K562 (cell line): ENCODE measurements around the gene MEOX1. TPM values are rescaled to one million over a fixed set of nuclear protein-coding genes. Genes with fewer than 3 reads are reported as not detected.

ENCODE experiments used
- SMAD3 ChIP-seq: fragments of 450-650 bp; formaldehyde crosslinking; conservative IDR thresholded peaks from 2 replicates; pipeline ENCODE4 v1.4.0; 2020; ENCODE audit warnings: mild to moderate bottlenecking
- polyA plus RNA-seq, 8 experiments: library from polyadenylated mRNA; depleted of rRNA in 4 of 8; stranded (reverse) in 5 of 8; unstranded in 3 of 8; fragments of >200 nt; fragmentation: Nextera tagmentation in 2 of 8; fragmentation: Illumina TruSeq in 1 of 8; extraction: Ambion mirVana in 2 of 8; extraction: Trizol in 1 of 8; gene quantifications; 2 replicates each; pipeline versions ENCODE4 v1.2.1 to v1.2.3, GENCODE V29; 2011 to 2014; ENCODE audit warnings: inconsistent platforms in 1 of 8, missing spikeins in 1 of 8
- total RNA-seq, 7 experiments: library from RNA; depleted of rRNA in 6 of 7; stranded (reverse); fragments of >200 nt in 6 of 7; fragmentation: Illumina TruSeq in 2 of 7; extraction: Trizol in 2 of 7; gene quantifications; 2 replicates each; pipeline versions ENCODE4 v1.2.1 to v1.2.3, GENCODE V29; 2011 to 2021; ENCODE audit warnings: low replicate concordance in 1 of 7
- TF ChIP-seq, protein P1 (sequence below): sonication (generic); formaldehyde crosslinking; IDR thresholded peaks from 2 replicates; pipeline ENCODE4 v1.8.0; 2023; ENCODE audit warnings: missing genetic modification reagents, mild to moderate bottlenecking, borderline replicate concordance
- TF ChIP-seq, protein P2 (sequence below): sonication (generic); formaldehyde crosslinking; IDR thresholded peaks from 2 replicates; pipeline ENCODE4 v1.8.0; 2022; ENCODE audit warnings: mild to moderate bottlenecking, missing genetic modification reagents

MEOX1 gene
- total and polyA plus RNA-seq, 9 of the 15 experiments (the other 6 are each of a cell fraction or from before 2014, with no cell fraction given): not detected

DNA sequence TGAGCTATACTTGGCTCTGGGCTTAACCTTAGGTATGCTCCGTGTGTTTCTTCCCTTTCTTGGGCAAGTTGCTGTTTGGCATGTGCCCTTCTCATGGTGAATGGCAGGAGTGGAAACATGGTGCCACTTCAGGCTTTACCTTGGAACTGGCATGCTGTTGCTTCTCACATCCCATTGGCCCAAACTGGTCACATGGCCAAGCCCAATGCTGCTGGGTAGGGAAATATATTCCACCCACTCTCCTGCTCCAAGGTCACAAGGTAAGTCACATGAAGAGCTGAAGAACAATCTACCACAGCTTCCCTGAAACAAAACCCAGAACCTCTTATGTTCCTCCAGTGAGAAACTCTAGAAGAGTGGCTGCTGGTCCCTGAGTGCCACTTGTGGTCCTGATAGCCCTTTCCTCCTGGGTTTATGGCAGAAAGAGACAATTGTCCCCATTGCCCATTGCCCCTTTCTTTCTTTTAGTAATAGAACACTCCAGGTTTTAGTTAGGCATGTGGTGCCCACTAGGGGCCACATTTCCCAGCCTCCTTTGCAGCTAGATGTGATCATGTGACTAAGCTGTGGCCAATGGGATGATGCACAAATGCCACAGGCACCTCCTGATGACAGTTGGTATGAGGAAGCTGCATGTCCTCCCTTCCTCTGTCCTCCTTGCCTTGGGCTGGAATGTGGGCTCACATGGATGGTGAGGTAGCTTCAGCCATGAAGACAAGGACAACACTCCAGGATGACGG, 50.3 kb downstream of the MEOX1 start (continued):
- TF ChIP-seq, protein P1, sequence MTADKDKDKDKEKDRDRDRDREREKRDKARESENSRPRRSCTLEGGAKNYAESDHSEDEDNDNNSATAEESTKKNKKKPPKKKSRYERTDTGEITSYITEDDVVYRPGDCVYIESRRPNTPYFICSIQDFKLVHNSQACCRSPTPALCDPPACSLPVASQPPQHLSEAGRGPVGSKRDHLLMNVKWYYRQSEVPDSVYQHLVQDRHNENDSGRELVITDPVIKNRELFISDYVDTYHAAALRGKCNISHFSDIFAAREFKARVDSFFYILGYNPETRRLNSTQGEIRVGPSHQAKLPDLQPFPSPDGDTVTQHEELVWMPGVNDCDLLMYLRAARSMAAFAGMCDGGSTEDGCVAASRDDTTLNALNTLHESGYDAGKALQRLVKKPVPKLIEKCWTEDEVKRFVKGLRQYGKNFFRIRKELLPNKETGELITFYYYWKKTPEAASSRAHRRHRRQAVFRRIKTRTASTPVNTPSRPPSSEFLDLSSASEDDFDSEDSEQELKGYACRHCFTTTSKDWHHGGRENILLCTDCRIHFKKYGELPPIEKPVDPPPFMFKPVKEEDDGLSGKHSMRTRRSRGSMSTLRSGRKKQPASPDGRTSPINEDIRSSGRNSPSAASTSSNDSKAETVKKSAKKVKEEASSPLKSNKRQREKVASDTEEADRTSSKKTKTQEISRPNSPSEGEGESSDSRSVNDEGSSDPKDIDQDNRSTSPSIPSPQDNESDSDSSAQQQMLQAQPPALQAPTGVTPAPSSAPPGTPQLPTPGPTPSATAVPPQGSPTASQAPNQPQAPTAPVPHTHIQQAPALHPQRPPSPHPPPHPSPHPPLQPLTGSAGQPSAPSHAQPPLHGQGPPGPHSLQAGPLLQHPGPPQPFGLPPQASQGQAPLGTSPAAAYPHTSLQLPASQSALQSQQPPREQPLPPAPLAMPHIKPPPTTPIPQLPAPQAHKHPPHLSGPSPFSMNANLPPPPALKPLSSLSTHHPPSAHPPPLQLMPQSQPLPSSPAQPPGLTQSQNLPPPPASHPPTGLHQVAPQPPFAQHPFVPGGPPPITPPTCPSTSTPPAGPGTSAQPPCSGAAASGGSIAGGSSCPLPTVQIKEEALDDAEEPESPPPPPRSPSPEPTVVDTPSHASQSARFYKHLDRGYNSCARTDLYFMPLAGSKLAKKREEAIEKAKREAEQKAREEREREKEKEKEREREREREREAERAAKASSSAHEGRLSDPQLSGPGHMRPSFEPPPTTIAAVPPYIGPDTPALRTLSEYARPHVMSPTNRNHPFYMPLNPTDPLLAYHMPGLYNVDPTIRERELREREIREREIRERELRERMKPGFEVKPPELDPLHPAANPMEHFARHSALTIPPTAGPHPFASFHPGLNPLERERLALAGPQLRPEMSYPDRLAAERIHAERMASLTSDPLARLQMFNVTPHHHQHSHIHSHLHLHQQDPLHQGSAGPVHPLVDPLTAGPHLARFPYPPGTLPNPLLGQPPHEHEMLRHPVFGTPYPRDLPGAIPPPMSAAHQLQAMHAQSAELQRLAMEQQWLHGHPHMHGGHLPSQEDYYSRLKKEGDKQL (CRISPR knock-in tag): no peak
- TF ChIP-seq SMAD3 (CRISPR knock-in tag): no peak
- TF ChIP-seq, protein P2, sequence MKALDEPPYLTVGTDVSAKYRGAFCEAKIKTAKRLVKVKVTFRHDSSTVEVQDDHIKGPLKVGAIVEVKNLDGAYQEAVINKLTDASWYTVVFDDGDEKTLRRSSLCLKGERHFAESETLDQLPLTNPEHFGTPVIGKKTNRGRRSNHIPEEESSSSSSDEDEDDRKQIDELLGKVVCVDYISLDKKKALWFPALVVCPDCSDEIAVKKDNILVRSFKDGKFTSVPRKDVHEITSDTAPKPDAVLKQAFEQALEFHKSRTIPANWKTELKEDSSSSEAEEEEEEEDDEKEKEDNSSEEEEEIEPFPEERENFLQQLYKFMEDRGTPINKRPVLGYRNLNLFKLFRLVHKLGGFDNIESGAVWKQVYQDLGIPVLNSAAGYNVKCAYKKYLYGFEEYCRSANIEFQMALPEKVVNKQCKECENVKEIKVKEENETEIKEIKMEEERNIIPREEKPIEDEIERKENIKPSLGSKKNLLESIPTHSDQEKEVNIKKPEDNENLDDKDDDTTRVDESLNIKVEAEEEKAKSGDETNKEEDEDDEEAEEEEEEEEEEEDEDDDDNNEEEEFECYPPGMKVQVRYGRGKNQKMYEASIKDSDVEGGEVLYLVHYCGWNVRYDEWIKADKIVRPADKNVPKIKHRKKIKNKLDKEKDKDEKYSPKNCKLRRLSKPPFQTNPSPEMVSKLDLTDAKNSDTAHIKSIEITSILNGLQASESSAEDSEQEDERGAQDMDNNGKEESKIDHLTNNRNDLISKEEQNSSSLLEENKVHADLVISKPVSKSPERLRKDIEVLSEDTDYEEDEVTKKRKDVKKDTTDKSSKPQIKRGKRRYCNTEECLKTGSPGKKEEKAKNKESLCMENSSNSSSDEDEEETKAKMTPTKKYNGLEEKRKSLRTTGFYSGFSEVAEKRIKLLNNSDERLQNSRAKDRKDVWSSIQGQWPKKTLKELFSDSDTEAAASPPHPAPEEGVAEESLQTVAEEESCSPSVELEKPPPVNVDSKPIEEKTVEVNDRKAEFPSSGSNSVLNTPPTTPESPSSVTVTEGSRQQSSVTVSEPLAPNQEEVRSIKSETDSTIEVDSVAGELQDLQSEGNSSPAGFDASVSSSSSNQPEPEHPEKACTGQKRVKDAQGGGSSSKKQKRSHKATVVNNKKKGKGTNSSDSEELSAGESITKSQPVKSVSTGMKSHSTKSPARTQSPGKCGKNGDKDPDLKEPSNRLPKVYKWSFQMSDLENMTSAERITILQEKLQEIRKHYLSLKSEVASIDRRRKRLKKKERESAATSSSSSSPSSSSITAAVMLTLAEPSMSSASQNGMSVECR (CRISPR knock-in tag): no peak
- TF ChIP-seq, all 486 proteins: peak for 6
